Erythroblast (primary cell): ENCODE data around the gene TMEM254.
"Not testable (repeated sequence)": the region's sequence is repeated elsewhere in the genome, so short reads cannot be mapped to it uniquely, and the experiment has no call there.

ENCODE experiments used
- GATA1 ChIP-seq: IDR thresholded peaks from 2 replicates; pipeline ENCODE4 v1.6.1; 2011; ENCODE audit warnings: low read depth, mild to moderate bottlenecking, control low read depth, low read length, moderate library complexity
- POLR2A ChIP-seq: IDR thresholded peaks from 2 replicates; pipeline ENCODE4 v1.6.1; 2011; ENCODE audit warnings: mild to moderate bottlenecking, low read length

DNA sequence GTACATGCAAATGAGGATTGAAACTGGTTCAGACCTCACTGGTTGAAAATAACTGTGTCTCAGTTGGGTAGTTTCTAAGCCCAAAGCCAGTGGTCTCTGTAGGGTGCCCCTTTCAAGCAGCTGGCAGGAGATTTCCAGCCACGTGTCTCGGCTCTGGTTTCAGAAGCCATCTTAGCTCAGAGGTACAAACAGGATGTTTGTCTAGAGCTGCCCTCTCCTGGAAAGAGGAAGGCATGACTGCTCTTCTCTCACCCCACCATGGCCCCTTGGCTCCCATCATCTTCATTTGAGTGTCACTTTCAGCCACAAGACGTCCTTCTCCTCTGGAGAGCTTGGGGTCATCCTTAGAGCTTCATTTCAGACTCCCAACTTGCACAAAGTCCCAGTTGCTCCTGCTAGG lies 49.3 kb upstream of the TMEM254 start:
- not testable (repeated sequence) for TF ChIP-seq POLR2A, GATA1
